ENCODE measurements around the gene FLNC.

DNA sequence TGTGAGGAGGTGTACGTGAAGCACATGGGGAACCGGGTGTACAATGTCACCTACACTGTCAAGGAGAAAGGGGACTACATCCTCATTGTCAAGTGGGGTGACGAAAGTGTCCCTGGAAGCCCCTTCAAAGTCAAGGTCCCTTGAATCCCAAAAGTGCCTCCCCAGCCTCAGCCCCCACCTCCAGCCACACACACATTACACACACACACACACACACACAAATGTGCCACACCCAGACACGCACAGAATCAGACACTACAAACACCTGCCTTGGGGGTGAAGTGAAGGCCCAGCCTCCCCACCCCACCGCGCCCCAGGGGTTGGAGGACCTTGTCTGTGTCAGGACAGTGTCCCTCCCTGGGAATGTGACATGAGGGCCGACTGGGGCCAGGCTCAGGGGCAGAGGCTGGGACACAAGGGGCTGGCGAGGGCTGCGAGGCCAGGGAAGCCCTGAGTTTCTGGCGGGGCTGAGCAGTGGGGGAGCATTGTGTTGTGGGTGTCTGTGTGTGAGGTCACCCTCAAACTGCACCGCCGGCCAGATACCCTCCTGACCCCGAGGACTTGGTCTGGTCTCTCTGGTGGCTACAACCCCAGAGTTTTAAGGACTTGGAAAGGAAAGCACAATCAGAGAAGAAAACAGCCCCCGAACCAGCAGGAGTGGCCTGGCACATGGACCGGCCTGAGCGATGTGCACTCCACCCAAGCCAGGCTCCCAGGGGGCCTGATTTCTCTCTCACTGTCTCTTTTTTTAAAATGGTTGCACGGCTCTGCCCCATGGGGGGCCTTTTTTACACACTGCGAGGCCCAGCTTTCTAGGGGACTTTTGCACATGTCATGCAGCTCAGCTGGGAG lies 28.4 kb downstream of the FLNC start:
- no peak for TF ChIP-seq ARNT (IDR thresholded peaks at IDR 0.05)
- no peak for TF ChIP-seq PKNOX1 (IDR thresholded peaks at IDR 0.05)
- TF ChIP-seq FOXK2 (IDR thresholded peaks at IDR 0.05): no peak
- TF ChIP-seq ZNF384 (IDR thresholded peaks at IDR 0.05): no peak
- no peak for TF ChIP-seq SP1 (IDR thresholded peaks at IDR 0.05)
- TF ChIP-seq BHLHE40 (IDR thresholded peaks at IDR 0.05; ENCODE audit: borderline replicate concordance): no peak
- TF ChIP-seq CTBP1 (IDR thresholded peaks at IDR 0.05; ENCODE audit: borderline replicate concordance): no peak
- TF ChIP-seq FOXA1 (IDR thresholded peaks at IDR 0.05): no peak
